Measurements from ENCODE around the gene CTTNBP2. TPM values are rescaled to one million over a fixed set of nuclear protein-coding genes. Genes with fewer than 3 reads are reported as not detected.

The CTTNBP2 gene
- total and polyA plus RNA-seq, 2 of the 13 experiments (the other 11 are each of a cell fraction or from before 2014, with no cell fraction given) = not detected

DNA sequence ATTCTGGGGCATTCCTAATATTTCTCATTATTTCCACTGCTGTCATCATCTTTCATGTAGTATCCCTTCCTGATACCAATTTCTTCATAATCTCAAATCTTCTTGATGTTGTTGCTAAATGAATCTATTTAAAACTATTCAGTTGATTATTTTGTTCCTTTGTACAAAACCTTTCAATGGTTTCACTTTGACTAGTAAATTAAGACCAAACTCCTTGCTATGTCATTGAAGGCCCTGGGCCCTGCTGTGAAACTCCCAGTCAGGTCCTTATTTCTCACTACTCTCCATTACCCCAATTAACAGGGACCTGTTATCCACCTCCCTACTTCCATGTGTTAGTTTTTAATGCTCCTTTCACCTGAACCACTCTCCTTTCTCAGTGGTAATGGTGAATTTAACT, 97.0 kb downstream of the CTTNBP2 start:
- ATAC-seq = no peak
- in situ Hi-C loops (cut with HindIII; ENCODE audit: extremely low pct_ligation_motif_present, low pct_unique_long_range_greater_than_20kb) = no loop called here
- FAIRE-seq = no peak
- Histone ChIP-seq H3K27me3 (ENCODE audit: control insufficient read depth in 1 of 2, insufficient read depth in 2 of 2, low read length in 2 of 2) (no peaks in the 10 kb centered on the region; a peak in 1 of 5 replicates), H3K9ac (ENCODE audit: insufficient read depth, low read depth, low read length) (no peak overlapping the region), H2AFZ (ENCODE audit: low read length) (no peak overlapping the region), H4K20me1 (ENCODE audit: insufficient read depth, low read length) (no peaks in the 10 kb centered on the region), H3K9me3 (ENCODE audit: low read length) (no peaks in the 10 kb centered on the region), H3K4me1 (ENCODE audit: insufficient read depth, low read length) (no peaks in the 10 kb centered on the region), H3K4me3 (replicated peaks in 1 of 3; ENCODE audit: insufficient read depth in 1 of 3, low read depth in 2 of 3, low read length in 3 of 3) (no peak overlapping the region), H3K27ac (ENCODE audit: extremely low read length, insufficient read depth, low read length) (no peak overlapping the region), H3K4me2 (ENCODE audit: low read depth, low read length) (no peak overlapping the region), H3K36me3 (replicated peaks in 1 of 2; ENCODE audit: control insufficient read depth in 1 of 2, insufficient read depth in 2 of 2, low read length in 2 of 2) (no peaks in the 10 kb centered on the region), H3K79me2 (ENCODE audit: insufficient read depth, low read length) (no peaks in the 10 kb centered on the region)
- ChIA-PET POLR2A (no interaction called here), CTCF (ENCODE audit: low intra/inter-chr PET ratio, low total read pairs) (no interaction called here)
- no peak for DNase-seq (ENCODE audit: low spot score)
- intact Hi-C loops (cut with micrococcal nuclease; ENCODE audit: unreplicated experiment) = no loop called here
- no TSS peak for BruUV-seq (replicated peaks)
- TF ChIP-seq ZNF382 (CRISPR knock-in tag; IDR thresholded peaks at IDR 0.05; ENCODE audit: borderline replicate concordance) (no peak), PAWR (CRISPR knock-in tag; IDR thresholded peaks at IDR 0.05; ENCODE audit: borderline replicate concordance) (no peak), MEIS1 (CRISPR knock-in tag; IDR thresholded peaks at IDR 0.05; ENCODE audit: borderline replicate concordance) (no peak), SRSF1 (optimal IDR thresholded peaks at IDR 0.05; ENCODE audit: low read depth, low read length) (no peak), SNRNP70 (IDR thresholded peaks at IDR 0.05; ENCODE audit: low read depth, low read length) (no peak), FOXO4 (CRISPR knock-in tag; conservative IDR thresholded peaks at IDR 0.05) (no peak), SMYD3 (CRISPR knock-in tag; IDR thresholded peaks at IDR 0.05) (no peak), ZNF33A (CRISPR knock-in tag; IDR thresholded peaks at IDR 0.05; ENCODE audit: borderline replicate concordance) (no peak), ZSCAN9 (CRISPR knock-in tag; IDR thresholded peaks at IDR 0.05; ENCODE audit: borderline replicate concordance) (no peak), MATR3 (CRISPR knock-in tag; IDR thresholded peaks at IDR 0.05) (no peak), FOXP4 (CRISPR knock-in tag; IDR thresholded peaks at IDR 0.05) (no peak), ZNF891 (CRISPR knock-in tag; IDR thresholded peaks at IDR 0.05) (no peak), IRF1 (CRISPR knock-in tag; IDR thresholded peaks at IDR 0.05; ENCODE audit: low read depth) (no peak), MLXIP (CRISPR knock-in tag; IDR thresholded peaks at IDR 0.05; ENCODE audit: borderline replicate concordance) (no peak), TIGD3 (CRISPR knock-in tag; IDR thresholded peaks at IDR 0.05; ENCODE audit: borderline replicate concordance) (no peak), ZNF446 (CRISPR knock-in tag; IDR thresholded peaks at IDR 0.05) (no peak)
- TF ChIP-seq, protein P1, sequence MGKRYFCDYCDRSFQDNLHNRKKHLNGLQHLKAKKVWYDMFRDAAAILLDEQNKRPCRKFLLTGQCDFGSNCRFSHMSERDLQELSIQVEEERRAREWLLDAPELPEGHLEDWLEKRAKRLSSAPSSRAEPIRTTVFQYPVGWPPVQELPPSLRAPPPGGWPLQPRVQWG (CRISPR knock-in tag; IDR thresholded peaks at IDR 0.05; ENCODE audit: borderline replicate concordance, low read depth) = no peak

Data from HepG2 (cell line).